SU-DHL-6 (cell line): ENCODE results near the gene JAK3.

Experiments
- H2AFZ ChIP-seq: fragments of 200-600 bp; sonication (generic); 2 replicates; pipeline ENCODE4 v1.6.1; 2014; ENCODE audit warnings: low read depth, mild to moderate bottlenecking, moderate library complexity, mixed read lengths, antibody characterized with exemption, low read length; ENCODE audit not compliant: severe bottlenecking
- H3F3A ChIP-seq: fragments of 200-600 bp; shearing (Covaris generic); 2 replicates; pipeline ENCODE4 v1.6.0; 2016; ENCODE audit warnings: antibody characterized with exemption, mild to moderate bottlenecking; ENCODE audit not compliant: insufficient read depth
- H3K27ac ChIP-seq: fragments of 200-600 bp; sonication (generic); 2 replicates; pipeline ENCODE4 v1.5.1; 2016; ENCODE audit warnings: low read depth, mild to moderate bottlenecking, low read length, moderate library complexity, mixed read lengths
- H3K27me3 ChIP-seq: fragments of 200-600 bp; sonication (generic), shearing (Covaris generic); 2 replicates; pipeline ENCODE4 v1.6.0; 2014; ENCODE audit warnings: mild to moderate bottlenecking, low read length
- H3K36me3 ChIP-seq: fragments of 200-600 bp; sonication (generic); 2 replicates; pipeline ENCODE4 v1.6.1; 2014; ENCODE audit warnings: mild to moderate bottlenecking, low read length, mixed read lengths
- H3K4me2 ChIP-seq: fragments of 300-600, 200-600 bp; shearing (Covaris generic), sonication (generic); 2 replicates; pipeline ENCODE4 v1.6.0; 2014; ENCODE audit warnings: low read length, low read depth, mild to moderate bottlenecking; ENCODE audit not compliant: poor library complexity, severe bottlenecking
- H3K4me3 ChIP-seq: fragments of 200-600 bp; sonication (generic); 2 replicates; pipeline ENCODE4 v1.5.1; 2014; ENCODE audit warnings: antibody characterized with exemption, low read length, mild to moderate bottlenecking, mixed read lengths; ENCODE audit not compliant: insufficient read depth, poor library complexity, severe bottlenecking
- H3K79me2 ChIP-seq: fragments of 200-600 bp; sonication (generic); 2 replicates; pipeline ENCODE4 v1.6.1; 2014; ENCODE audit warnings: mild to moderate bottlenecking, low read length, moderate library complexity; ENCODE audit not compliant: insufficient read depth
- H3K9ac ChIP-seq: fragments of 200-600 bp; sonication (generic); 2 replicates; pipeline ENCODE4 v1.7.0; 2014; ENCODE audit warnings: mild to moderate bottlenecking, low read length
- H3K9me2 ChIP-seq: fragments of 200-600 bp; sonication (generic); replicated peaks from 2 replicates; pipeline ENCODE4 v1.6.1; 2014; ENCODE audit warnings: low read length; ENCODE audit not compliant: insufficient read depth
- H3K9me3 ChIP-seq: fragments of 200-600 bp; sonication (generic); 2 replicates; pipeline ENCODE4 v1.6.1; 2014; ENCODE audit warnings: low read length, mixed read lengths; ENCODE audit not compliant: insufficient read depth
- H4K20me1 ChIP-seq: fragments of 200-600 bp; sonication (generic); 2 replicates; pipeline ENCODE4 v1.6.1; 2014; ENCODE audit warnings: low read depth, mild to moderate bottlenecking, antibody characterized with exemption, low read length, moderate library complexity, mixed read lengths
- EZH2phosphoT487 ChIP-seq: fragments of 200-600 bp; sonication (generic), shearing (Covaris generic); conservative IDR thresholded peaks from 2 replicates; pipeline ENCODE4 v1.6.1; 2018; ENCODE audit warnings: mild to moderate bottlenecking, antibody characterized with exemption, low read length, moderate library complexity, mixed read lengths
- TF ChIP-seq, protein P1 (sequence below): fragments of 200-600 bp; sonication (generic); IDR thresholded peaks from one replicate; pipeline ENCODE4 v1.5.1; 2017; ENCODE audit warnings: antibody characterized with exemption, mild to moderate bottlenecking, low read length, moderate library complexity; ENCODE audit not compliant: insufficient read depth, poor library complexity, severe bottlenecking

JAK3 gene

DNA sequence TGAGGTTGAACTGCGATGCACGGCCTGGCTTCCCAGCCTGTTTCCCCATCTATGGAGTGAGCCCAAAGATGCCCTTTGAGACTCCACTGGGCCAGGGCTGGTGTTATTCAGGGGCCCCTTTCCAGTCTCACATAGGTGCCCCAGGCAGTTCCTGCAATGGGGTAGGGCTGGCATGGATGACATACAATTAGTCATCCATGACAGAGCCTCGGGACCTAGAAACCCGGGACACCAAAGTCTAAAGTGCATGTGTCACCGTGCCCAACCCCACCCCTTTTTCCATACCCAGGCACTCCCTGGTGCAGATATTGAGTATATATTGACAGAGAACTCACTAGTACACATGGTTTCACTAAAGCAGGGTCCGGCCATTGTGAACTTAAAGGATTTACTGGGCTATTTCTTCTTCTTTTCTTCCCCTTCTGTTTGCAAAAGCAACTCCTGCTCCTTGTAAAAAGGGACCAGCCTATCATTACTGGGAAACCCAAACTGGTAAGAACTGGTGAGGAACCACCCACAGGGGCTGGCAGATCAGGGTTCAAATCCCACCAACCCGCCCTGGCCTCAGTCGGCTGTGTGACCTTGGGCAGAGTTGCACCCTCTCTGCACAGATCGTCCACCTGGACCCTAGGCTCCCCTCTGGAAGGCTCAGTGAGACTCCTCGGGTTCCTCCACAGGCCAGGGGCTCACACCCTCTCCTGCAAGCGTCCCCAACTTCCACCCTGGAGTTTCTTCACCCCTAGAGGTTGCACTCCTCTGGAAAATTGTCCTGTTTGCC lies 50.2 kb downstream of the JAK3 start:
- no peak overlapping the region for H3K4me2 ChIP-seq
- H3K9me3 ChIP-seq = no peaks in the 10 kb centered on the region
- H3K79me2 ChIP-seq = no peaks in the 10 kb centered on the region
- no peaks in the 10 kb centered on the region for H3K36me3 ChIP-seq
- no peak overlapping the region for H2AFZ ChIP-seq
- no peaks in the 10 kb centered on the region for H3K9me2 ChIP-seq
- no peak overlapping the region for H3K27ac ChIP-seq
- H3K9ac ChIP-seq = no peak overlapping the region
- no peaks in the 10 kb centered on the region for H3K27me3 ChIP-seq
- no peaks in the 10 kb centered on the region for H3F3A ChIP-seq
- H4K20me1 ChIP-seq = no peaks in the 10 kb centered on the region
- TF ChIP-seq EZH2phosphoT487 = no peak
- TF ChIP-seq, protein P1, sequence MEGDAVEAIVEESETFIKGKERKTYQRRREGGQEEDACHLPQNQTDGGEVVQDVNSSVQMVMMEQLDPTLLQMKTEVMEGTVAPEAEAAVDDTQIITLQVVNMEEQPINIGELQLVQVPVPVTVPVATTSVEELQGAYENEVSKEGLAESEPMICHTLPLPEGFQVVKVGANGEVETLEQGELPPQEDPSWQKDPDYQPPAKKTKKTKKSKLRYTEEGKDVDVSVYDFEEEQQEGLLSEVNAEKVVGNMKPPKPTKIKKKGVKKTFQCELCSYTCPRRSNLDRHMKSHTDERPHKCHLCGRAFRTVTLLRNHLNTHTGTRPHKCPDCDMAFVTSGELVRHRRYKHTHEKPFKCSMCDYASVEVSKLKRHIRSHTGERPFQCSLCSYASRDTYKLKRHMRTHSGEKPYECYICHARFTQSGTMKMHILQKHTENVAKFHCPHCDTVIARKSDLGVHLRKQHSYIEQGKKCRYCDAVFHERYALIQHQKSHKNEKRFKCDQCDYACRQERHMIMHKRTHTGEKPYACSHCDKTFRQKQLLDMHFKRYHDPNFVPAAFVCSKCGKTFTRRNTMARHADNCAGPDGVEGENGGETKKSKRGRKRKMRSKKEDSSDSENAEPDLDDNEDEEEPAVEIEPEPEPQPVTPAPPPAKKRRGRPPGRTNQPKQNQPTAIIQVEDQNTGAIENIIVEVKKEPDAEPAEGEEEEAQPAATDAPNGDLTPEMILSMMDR = no peak
- H3K4me3 ChIP-seq = no peak overlapping the region

- Histone ChIP-seq H3K9me2 (no peaks in the 10 kb centered on the region), H3K9ac (no peak overlapping the region), H3K36me3 (no peaks in the 10 kb centered on the region), H3K79me2 (no peaks in the 10 kb centered on the region), H3K27ac (no peak overlapping the region), H3K4me2 (no peak overlapping the region), H4K20me1 (no peaks in the 10 kb centered on the region), H3K9me3 (no peaks in the 10 kb centered on the region), H3K27me3 (no peaks in the 10 kb centered on the region), H3K4me3 (no peak overlapping the region), H3F3A (no peaks in the 10 kb centered on the region), H2AFZ (no peak overlapping the region)
- TF ChIP-seq, protein P1 = no peak
- TF ChIP-seq EZH2phosphoT487 = no peak
Observed at GRCh38 chr19:17796838-17797423, 50.9 kb downstream of the JAK3 start.

- TF ChIP-seq EZH2phosphoT487 = no peak
- TF ChIP-seq, protein P1 = no peak
- Histone ChIP-seq H4K20me1 (no peaks in the 10 kb centered on the region), H3K4me3 (no peak overlapping the region), H3K79me2 (no peaks in the 10 kb centered on the region), H2AFZ (no peak overlapping the region), H3K9me2 (no peaks in the 10 kb centered on the region), H3K9me3 (no peaks in the 10 kb centered on the region), H3F3A (no peaks in the 10 kb centered on the region), H3K27me3 (no peaks in the 10 kb centered on the region), H3K9ac (no peak overlapping the region), H3K4me2 (no peak overlapping the region), H3K27ac (no peak overlapping the region), H3K36me3 (no peaks in the 10 kb centered on the region)
Observed at GRCh38 chr19:17796013-17796837, 51.6 kb downstream of the JAK3 start.
